ENCODE data around the gene PSMD13. TPM values are rescaled to one million over a fixed set of nuclear protein-coding genes. Genes with fewer than 3 reads are reported as not detected.
"Not testable (repeated sequence)": the region's sequence is repeated elsewhere in the genome, so short reads cannot be mapped to it uniquely, and the experiment has no call there.

Gene PSMD13
- total RNA-seq, 2 experiments from 2014 or later, result 235 to 239 TPM

GRCh38 chr11:279966-280705 is 43.4 kb downstream of the PSMD13 start:
- H3K27ac Mint-ChIP-seq, result peak overlapping the region; percentile 72
- peaks cover 16% of the 10 kb centered on the region for H3K9me3 Mint-ChIP-seq
- peaks cover 36% of the 10 kb centered on the region for H3K36me3 Mint-ChIP-seq
- peak; percentile 64 for DNase-seq
- H3K4me3 Mint-ChIP-seq, result peak overlapping the region; percentile 80
- H3K4me1 Mint-ChIP-seq, result peaks cover 42% of the 10 kb centered on the region
- H3K27me3 Mint-ChIP-seq, result peaks cover 21% of the 10 kb centered on the region

GRCh38 chr11:280706-281485 is 44.1 kb downstream of the PSMD13 start:
- H3K9me3 Mint-ChIP-seq, result peaks cover 16% of the 10 kb centered on the region
- peak overlapping the region; percentile 74 for H3K4me3 Mint-ChIP-seq
- H3K4me1 Mint-ChIP-seq, result peaks cover 46% of the 10 kb centered on the region
- peaks cover 21% of the 10 kb centered on the region for H3K27me3 Mint-ChIP-seq
- DNase-seq, result peak; percentile 56
- peaks cover 36% of the 10 kb centered on the region for H3K36me3 Mint-ChIP-seq
- H3K27ac Mint-ChIP-seq, result peak overlapping the region; percentile 91

DNA sequence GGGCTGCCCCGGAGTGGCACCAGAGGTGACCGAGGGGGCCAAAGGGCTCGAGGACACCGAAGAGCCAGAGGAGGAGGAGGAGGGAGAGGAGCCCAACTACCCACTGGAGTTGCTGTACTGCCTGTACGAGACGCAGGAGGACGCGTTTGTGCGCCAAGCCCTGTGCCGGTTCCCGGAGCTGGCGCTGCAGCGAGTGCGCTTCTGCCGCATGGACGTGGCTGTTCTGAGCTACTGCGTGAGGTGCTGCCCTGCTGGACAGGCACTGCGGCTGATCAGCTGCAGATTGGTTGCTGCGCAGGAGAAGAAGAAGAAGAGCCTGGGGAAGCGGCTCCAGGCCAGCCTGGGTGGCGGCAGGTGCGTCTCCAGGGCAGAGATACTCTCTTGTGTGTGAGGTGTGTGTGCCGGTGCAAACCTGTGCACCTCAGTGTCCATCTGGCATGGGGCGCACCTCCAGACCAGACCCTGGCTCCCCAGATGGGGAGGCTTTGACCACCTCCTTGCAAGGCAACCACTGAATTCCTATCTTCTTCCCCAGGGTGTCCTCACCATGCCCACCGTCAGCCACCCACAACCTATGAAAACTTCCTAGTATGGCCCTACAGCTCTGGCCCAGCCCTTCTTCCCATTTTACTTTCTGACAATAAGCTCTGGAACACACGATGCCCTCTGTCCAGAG is 44.8 kb downstream of the PSMD13 start:
- Mint-ChIP-seq H3K27ac (peak overlapping the region; percentile 91), H3K36me3 (peaks cover 30% of the 10 kb centered on the region), H3K4me3 (peak overlapping the region; percentile 74), H3K4me1 (peaks cover 53% of the 10 kb centered on the region), H3K9me3 (peaks cover 9% of the 10 kb centered on the region), H3K27me3 (peaks cover 21% of the 10 kb centered on the region)
- peak; percentile 49 for DNase-seq

GRCh38 chr11:282171-282570 is 45.4 kb downstream of the PSMD13 start:
- Mint-ChIP-seq H3K27ac (peak overlapping the region; percentile 91), H3K9me3 (peaks cover 6% of the 10 kb centered on the region), H3K4me3 (peak overlapping the region; percentile 74), H3K36me3 (peaks cover 25% of the 10 kb centered on the region), H3K27me3 (peaks cover 23% of the 10 kb centered on the region), H3K4me1 (peaks cover 58% of the 10 kb centered on the region)
- no peak for DNase-seq

GRCh38 chr11:282630-283360 is 46.0 kb downstream of the PSMD13 start:
- peaks cover 28% of the 10 kb centered on the region for H3K27me3 Mint-ChIP-seq
- peak overlapping the region; percentile 91 for H3K27ac Mint-ChIP-seq
- peaks cover 22% of the 10 kb centered on the region for H3K36me3 Mint-ChIP-seq
- no peak for DNase-seq
- peak overlapping the region; percentile 74 for H3K4me3 Mint-ChIP-seq
- peaks cover 3% of the 10 kb centered on the region for H3K9me3 Mint-ChIP-seq
- H3K4me1 Mint-ChIP-seq, result peaks cover 60% of the 10 kb centered on the region

DNA sequence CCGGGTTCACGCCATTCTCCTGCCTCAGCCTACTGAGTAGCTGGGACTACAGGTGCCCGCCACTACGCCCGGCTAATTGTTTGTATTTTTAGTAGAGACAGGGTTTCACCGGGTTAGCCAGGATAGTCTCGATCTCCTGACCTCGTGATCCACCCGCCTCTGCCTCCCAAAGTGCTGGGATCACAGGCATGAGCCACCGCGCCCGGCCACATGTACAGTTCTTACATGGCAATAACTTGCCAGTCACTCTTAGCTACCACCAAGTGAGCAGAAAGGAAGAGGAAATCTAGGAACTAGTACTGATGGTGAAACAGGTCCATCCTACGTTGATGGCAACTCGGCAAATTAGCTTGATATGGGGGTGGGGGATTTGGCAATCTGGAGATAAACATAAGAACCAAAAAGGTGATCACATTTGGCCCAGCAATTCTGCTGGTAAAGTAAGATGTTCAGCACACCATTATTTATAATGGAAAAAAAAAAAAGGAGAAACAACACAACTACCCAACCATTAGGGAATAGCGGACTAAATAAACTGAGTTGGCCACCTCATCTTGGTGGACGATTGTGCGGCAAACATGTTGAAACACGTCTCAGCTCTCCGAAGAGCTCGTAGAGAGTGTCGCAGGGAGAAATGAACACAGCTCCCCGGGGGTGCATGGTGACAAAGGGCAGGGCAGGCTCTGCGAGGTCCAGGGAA is 46.8 kb downstream of the PSMD13 start:
- H3K4me1 Mint-ChIP-seq, result peaks cover 59% of the 10 kb centered on the region
- DNase-seq, result peak; percentile 20
- H3K9me3 Mint-ChIP-seq, result no peaks in the 10 kb centered on the region
- peak overlapping the region; percentile 91 for H3K27ac Mint-ChIP-seq
- peak overlapping the region; percentile 74 for H3K4me3 Mint-ChIP-seq
- peaks cover 32% of the 10 kb centered on the region for H3K27me3 Mint-ChIP-seq
- H3K36me3 Mint-ChIP-seq, result peaks cover 23% of the 10 kb centered on the region

DNA sequence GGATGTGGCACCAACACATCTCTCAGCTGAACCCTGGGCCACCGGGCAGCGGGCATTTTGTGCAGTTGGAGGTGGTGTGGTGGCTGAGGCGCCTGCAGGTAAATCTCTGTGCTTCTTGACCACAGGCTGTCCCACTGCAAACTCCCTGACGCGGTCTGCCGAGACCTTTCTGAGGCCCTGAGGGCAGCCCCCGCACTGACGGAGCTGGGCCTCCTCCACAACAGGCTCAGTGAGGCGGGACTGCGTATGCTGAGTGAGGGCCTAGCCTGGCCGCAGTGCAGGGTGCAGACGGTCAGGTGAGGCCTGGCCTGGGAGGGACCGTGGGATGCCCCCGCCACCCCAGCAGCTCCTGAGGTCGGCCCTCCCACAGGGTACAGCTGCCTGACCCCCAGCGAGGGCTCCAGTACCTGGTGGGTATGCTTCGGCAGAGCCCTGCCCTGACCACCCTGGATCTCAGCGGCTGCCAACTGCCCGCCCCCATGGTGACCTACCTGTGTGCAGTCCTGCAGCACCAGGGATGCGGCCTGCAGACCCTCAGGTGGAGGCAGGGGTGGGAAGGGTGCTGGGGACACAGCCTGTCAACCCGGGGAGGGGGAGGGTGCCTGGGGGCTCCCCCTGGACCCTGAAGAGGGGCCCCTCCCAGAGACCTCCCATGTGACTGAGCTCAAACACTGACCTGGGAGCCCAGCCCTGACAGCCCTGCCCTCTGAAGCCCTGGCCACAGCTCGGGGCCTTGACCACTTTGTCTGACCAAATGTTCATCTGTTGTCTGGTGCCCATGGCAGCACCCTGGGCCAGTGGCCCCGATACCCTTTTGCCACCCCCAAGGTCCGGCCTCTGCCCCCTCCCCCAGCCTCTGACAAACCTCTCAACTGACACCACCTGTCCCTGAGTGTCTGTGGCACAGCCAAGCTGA is 47.6 kb downstream of the PSMD13 start:
- Mint-ChIP-seq H3K4me1 (peaks cover 56% of the 10 kb centered on the region), H3K27me3 (peaks cover 30% of the 10 kb centered on the region), H3K27ac (peak overlapping the region; percentile 91)

GRCh38 chr11:285021-285893 is 48.5 kb downstream of the PSMD13 start:
- Mint-ChIP-seq H3K4me1 (peaks cover 59% of the 10 kb centered on the region), H3K27ac (peak overlapping the region; percentile 98), H3K27me3 (peaks cover 30% of the 10 kb centered on the region), H3K36me3 (peaks cover 30% of the 10 kb centered on the region), H3K4me3 (peak overlapping the region; percentile 4), H3K9me3 (no peaks in the 10 kb centered on the region)
- DNase-seq, result no peak

More for the DNA sequence above, 47.6 kb downstream of the PSMD13 start:
- Mint-ChIP-seq H3K9me3 (no peaks in the 10 kb centered on the region), H3K36me3 (peaks cover 21% of the 10 kb centered on the region), H3K4me3 (peak overlapping the region; percentile 74)
- DNase-seq, result peak; percentile 25

GRCh38 chr11:285894-286220 is 49.1 kb downstream of the PSMD13 start:
- Mint-ChIP-seq H3K4me3 (no peak overlapping the region), H3K36me3 (peaks cover 34% of the 10 kb centered on the region), H3K9me3 (no peaks in the 10 kb centered on the region)

GRCh38 chr11:286977-287820 is 50.4 kb downstream of the PSMD13 start:
- peak; percentile 47 for DNase-seq
- H3K9me3 Mint-ChIP-seq, result not testable (repeated sequence)
- Mint-ChIP-seq H3K27me3 (peaks cover 17% of the 10 kb centered on the region), H3K36me3 (peaks cover 38% of the 10 kb centered on the region), H3K27ac (peak overlapping the region; percentile 98), H3K4me3 (peak overlapping the region; percentile 98), H3K4me1 (peaks cover 58% of the 10 kb centered on the region)

More at GRCh38 chr11:285894-286220, 49.1 kb downstream of the PSMD13 start:
- Mint-ChIP-seq H3K27ac (peak overlapping the region; percentile 98), H3K4me1 (peaks cover 58% of the 10 kb centered on the region), H3K27me3 (peaks cover 27% of the 10 kb centered on the region)
- DNase-seq, result no peak

DNA sequence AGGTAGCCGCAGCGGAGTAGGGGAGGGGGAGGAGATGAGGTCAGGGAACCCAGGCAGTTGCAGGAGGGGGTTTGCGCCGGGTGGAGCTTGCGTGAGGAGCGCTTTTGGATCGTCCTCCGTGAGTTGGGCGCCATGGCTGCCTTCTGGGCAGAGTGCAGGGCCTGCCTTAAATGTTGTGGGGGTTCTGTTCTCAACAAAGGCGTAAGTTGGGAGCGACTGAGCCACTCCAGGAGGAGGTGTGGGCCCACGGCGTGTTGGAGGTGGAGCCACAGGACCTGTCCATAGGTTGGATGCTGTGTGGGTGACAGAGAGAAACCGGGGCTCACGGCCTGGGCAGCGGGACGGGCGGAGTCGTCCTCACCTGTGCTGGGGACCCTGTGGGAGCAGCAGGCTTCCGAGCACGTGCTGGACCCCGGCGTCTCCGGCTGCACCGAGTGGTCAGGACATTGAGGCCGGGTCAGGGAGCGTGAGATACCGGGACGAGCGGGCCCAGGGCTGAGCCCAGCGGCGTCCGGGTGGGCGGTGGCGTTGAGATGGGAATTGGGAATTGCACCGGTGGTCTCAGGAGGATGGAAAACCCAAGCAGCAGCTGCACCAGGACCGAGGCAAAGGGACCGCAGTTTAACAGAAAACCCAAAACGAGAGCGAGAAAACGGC is 51.2 kb downstream of the PSMD13 start:
- Mint-ChIP-seq H3K27ac (peak overlapping the region; percentile 98), H3K4me3 (peak overlapping the region; percentile 98), H3K9me3 (no peaks in the 10 kb centered on the region), H3K36me3 (peaks cover 31% of the 10 kb centered on the region), H3K27me3 (peaks cover 12% of the 10 kb centered on the region), H3K4me1 (peaks cover 53% of the 10 kb centered on the region)
- peak; percentile 67 for DNase-seq
